Neural progenitor cell (in vitro differentiated cells): ENCODE results near the gene ANKDD1B.

Source experiments
- EZH2 ChIP-seq: fragments of 200-600 bp; sonication (generic); IDR thresholded peaks from 2 replicates; pipeline ENCODE4 v1.6.1; 2017; ENCODE audit warnings: antibody characterized with exemption, mild to moderate bottlenecking, moderate library complexity
- EZH2phosphoT487 ChIP-seq: fragments of 200-600 bp; sonication (generic); IDR thresholded peaks from 2 replicates; pipeline ENCODE4 v1.6.1; 2017; ENCODE audit warnings: antibody characterized with exemption
- TF ChIP-seq, protein P1 (sequence below): fragments of 200-600 bp; sonication (generic); IDR thresholded peaks from 2 replicates; pipeline ENCODE4 v1.5.1; 2017; ENCODE audit warnings: antibody characterized with exemption, mild to moderate bottlenecking

GRCh38 chr5:75616371-75616881, 5.2 kb downstream of the ANKDD1B start:
- TF ChIP-seq, protein P1, sequence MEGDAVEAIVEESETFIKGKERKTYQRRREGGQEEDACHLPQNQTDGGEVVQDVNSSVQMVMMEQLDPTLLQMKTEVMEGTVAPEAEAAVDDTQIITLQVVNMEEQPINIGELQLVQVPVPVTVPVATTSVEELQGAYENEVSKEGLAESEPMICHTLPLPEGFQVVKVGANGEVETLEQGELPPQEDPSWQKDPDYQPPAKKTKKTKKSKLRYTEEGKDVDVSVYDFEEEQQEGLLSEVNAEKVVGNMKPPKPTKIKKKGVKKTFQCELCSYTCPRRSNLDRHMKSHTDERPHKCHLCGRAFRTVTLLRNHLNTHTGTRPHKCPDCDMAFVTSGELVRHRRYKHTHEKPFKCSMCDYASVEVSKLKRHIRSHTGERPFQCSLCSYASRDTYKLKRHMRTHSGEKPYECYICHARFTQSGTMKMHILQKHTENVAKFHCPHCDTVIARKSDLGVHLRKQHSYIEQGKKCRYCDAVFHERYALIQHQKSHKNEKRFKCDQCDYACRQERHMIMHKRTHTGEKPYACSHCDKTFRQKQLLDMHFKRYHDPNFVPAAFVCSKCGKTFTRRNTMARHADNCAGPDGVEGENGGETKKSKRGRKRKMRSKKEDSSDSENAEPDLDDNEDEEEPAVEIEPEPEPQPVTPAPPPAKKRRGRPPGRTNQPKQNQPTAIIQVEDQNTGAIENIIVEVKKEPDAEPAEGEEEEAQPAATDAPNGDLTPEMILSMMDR, result no peak
- no peak for TF ChIP-seq EZH2
- TF ChIP-seq EZH2phosphoT487, result no peak
